Left renal cortex interstitium (tissue), 4 donors: ENCODE results near the gene SIDT2. TPM values are rescaled to one million over a fixed set of nuclear protein-coding genes. Genes with fewer than 3 reads are reported as not detected.
"Not testable (repeated sequence)": the region's sequence is repeated elsewhere in the genome, so short reads cannot be mapped to it uniquely, and the experiment has no call there.

ENCODE experiments used
- DNase-seq, 4 donors: peaks; one replicate each; pipeline ENCODE4 v3.0.0-alpha.2; 2013; ENCODE audit warnings: low read depth in 4 of 4, low spot score in 2 of 4, missing footprints in 1 of 4
- polyA plus RNA-seq, 4 donors: library from polyadenylated mRNA; unstranded; fragments of 120-200 nt; gene quantifications; one replicate each; pipeline ENCODE4 v1.2.1, GENCODE V29; 2013; ENCODE audit not compliant: insufficient read length in 4 of 4

SIDT2 gene
- polyA plus RNA-seq, 4 donors, result 36.9 to 56.2 (median 44.1) TPM

DNA sequence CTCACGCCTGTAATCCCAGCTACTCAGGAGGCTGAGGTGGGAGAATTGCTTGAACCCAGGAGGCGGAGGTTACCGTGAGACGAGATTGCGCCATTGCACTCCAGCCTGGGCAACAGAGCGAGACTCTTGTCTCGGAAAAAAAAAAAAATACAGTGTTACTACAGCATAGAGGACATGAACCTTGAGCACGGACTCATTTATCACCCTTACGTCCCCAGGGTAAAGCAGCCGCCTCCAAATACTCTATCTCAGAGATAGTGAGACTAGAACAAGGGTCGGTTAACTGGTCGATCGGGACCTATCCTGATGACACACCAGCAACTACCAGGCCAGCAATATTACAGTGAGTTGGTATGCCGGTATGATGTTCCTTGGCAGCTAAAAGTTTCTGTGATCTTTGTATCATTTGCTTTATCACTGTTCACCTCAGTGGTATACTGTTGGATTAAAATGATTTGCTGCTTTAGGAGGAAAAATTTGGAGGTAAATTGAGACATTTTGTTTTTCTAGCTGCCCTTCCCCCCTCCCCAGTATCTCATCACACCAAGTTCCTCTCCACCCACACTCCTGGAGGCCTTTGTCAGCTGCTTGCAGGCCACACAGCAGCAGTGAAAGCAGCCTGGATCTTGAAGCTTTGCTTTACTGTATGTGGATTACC is 7.0 kb upstream of the SIDT2 start:
- no peak for DNase-seq

DNA sequence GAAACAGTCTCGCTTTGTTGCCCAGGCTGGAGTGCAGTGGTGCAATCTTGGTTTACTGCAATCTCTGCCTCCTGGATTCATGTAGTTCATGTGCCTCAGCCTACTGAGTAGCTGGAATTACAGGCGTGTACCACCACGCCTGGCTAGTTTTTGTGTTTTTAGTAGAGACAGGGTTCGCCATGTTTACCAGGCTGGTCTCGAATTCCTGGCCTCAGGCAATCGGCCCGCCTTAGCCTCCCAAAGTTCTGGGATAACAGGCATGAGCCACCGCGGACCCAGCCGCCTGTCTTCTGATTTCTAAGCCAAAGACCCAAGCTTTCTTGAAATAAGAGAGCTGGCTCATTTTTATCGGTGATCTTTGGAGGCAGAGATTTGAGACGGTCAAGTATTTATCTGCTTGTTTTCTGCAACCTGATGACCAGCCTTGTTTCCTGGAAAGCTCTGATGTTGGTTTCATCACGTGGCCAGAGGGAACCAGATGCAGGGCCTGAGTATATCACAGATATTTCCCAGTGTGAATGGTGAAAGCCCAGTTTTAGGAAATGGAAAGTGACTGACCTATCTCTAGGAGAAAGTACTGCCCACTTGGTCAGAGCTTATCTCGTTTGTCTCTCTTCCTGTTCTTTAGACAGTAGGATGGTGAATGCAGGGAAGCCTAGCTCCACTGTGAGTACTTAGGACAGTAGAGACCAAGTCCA is 5.7 kb upstream of the SIDT2 start:
- DNase-seq, result no peak

DNA sequence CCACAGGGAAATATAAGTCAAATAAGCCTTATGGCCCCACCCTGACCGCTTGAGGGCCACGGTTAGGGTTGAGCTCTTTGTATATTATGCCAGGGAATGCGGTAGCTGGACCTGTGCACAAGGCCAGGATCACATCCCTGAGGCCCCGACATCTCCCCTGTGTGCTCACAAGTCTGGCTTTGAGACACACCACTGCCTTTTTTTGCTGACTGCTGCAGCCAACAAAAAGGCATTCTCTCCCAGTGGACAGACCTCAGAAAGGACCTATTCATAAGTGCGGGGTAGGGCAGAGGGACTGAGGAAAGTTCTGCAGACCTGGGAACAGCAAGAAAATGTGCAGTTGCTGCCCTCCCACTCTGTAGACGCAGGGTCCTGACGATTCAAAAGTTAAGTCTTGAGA is 3.4 kb upstream of the SIDT2 start:
- no peak for DNase-seq

DNA sequence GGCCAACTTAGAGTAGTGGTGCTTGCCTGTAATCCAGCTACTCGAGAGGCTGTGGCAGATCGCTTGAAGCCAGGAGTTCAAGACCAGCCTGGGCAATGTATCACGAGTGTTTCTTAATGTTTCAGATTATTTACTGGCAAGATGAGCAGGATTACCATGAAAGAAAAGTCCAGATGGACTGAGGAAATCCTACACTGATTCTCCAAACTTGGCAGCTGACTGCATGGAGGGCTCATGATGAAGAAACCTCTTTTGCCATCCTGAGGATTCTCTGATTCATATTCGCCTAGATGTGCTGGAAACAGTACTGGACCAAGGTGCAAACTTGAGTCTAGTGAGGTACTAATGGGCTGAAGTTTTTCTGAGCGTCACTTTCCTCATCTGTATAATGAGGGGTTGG is 2.8 kb upstream of the SIDT2 start:
- no peak for DNase-seq

DNA sequence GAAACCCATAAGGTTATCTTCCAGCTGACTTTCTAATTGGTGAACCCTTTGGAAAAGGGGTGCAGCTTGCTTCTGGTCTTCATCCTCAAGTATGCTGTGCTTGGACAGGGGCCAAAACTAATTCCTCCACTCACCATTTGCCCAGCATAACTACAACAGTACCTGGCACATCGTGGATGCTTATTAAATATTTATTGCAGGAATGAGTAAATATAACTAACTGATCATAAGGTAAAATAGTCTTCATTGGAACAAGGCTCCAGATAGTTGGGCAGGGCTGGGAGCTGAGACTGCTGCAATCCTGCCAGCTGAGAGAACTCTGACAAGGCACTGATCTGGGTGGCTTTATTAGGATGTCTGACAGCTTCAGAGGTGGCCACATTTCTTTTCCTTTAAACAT is 2.4 kb upstream of the SIDT2 start:
- DNase-seq, result no peak

DNA sequence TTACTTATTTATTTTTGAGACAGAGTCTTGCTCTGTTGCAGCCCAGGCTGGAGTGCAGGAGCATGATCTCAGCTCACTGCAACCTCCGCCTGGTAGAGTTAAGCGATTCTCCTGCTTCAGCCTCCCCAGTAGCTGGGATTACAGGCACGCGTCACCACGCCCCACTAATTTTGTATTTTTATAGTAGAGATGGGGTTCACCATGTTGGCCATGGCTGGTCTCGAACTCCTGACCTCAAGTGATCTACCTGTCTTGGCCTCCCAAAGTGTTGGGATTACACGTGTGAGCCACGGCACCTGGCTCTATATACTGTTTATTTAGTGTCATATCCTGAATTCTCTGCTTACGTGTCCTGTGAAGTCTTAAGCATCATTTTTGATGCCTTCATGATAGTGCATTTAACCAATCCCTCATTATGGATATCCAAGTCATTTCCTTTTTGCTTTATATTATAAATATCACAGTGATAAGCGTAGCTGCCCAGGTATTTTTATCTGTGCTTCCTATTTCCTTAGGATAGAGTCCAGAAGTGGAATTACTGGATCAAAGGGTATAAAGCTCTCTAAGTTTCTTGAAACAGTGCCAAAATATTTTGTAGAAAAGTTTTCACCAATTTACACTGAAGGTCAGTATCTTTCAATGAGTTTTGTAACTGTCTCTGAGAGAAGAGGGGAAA is 871 bp upstream of the SIDT2 start:
- no peak for DNase-seq

DNA sequence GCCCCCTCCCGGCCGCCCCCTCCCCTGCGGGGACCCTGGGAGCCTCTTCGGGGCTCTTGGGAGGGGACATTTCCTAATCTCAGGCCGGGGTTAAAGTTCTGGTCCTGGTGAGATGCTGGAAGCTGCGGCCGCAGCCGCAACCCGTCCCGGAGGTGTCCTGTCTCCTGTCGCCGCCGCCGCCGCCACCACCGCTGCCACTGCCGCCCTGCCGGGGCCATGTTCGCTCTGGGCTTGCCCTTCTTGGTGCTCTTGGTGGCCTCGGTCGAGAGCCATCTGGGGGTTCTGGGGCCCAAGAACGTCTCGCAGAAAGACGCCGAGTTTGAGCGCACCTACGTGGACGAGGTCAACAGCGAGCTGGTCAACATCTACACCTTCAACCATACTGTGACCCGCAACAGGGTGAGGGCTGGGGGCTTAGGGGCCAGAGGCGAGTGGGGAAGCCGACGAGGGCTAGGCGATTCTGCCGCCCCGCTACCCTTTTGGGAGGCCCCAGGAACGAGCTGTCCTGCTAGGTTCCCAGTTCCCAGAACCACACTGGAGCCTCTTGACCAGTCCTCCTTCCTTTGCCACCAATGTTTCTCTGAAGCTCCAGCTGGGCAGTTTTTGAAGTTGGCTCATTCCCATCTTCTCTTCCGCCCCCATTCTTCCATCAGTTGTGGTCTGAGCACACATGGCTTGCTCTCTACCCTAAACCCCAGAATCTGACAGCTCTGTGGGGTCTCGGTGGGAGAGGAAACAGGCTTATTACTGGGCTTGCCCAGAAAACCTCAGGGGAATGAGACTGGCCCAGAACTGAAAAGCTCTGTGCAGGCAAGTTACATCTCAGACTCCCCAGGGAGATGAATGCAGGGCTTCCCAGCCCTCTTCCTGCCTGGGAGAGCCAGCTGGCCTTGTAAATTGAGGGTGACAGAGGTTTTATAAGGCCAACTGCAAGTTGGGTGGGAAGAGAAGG is 781 bp downstream of the SIDT2 start:
- no peak for DNase-seq

DNA sequence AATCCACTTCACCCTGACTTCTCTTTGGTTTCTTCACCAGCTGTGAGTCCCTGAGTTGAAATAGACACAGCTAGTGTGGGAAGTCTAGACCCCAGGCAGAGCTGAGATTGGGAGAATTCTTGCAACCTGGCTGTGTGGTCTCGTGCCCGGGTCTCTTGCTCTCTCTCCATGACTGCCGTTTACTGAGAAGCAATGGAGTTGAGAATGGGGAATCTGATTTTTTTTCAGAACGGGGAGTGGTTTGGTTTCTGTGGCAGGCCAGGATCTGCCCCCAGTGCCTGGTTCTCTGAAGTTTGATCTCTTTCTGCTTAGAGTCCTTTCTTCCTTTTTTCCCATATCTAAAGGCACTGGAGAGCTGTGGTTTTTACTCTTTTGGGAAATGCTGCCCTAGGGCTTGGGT is 1.5 kb downstream of the SIDT2 start:
- no peak for DNase-seq

DNA sequence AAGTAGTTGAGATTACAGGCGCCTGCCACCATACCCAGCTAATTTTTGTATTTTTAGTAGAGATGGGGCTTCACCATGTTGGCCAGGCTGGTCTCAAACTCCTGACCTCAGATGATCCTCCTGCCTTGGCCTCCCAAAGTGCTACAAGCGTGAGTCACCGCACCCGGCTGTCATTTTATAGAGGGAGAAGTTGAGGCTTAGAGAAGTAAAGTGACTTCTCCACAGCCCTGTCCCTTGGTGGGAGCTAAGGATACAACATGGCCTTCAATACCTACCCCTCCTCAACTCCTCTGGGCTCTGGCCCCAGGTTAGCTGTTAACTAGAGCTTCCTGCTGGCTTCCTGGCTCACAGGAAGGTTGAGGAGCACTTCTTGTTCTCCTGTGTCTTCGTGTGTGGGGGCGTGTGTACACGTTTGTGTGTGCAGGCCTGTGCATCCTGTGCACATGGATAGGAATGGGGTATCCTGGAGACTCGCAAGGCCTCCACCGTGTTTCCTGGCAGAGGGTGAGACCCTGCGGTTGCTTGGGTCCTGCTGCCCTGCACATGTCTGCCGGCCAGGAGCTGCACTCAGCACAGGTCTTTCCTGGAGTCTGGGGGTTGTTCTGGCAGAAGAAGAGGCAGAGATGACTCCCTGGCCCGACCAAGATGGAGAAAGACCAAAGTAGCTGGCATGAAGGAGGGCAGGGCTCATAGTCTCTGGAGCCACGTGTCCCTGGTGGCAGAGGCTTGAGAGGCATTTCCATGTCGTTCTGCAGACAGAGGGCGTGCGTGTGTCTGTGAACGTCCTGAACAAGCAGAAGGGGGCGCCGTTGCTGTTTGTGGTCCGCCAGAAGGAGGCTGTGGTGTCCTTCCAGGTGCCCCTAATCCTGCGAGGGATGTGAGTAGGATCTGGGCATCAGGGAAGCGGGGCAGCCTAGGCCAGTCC is 2.4 kb downstream of the SIDT2 start:
- DNase-seq, result no peak

DNA sequence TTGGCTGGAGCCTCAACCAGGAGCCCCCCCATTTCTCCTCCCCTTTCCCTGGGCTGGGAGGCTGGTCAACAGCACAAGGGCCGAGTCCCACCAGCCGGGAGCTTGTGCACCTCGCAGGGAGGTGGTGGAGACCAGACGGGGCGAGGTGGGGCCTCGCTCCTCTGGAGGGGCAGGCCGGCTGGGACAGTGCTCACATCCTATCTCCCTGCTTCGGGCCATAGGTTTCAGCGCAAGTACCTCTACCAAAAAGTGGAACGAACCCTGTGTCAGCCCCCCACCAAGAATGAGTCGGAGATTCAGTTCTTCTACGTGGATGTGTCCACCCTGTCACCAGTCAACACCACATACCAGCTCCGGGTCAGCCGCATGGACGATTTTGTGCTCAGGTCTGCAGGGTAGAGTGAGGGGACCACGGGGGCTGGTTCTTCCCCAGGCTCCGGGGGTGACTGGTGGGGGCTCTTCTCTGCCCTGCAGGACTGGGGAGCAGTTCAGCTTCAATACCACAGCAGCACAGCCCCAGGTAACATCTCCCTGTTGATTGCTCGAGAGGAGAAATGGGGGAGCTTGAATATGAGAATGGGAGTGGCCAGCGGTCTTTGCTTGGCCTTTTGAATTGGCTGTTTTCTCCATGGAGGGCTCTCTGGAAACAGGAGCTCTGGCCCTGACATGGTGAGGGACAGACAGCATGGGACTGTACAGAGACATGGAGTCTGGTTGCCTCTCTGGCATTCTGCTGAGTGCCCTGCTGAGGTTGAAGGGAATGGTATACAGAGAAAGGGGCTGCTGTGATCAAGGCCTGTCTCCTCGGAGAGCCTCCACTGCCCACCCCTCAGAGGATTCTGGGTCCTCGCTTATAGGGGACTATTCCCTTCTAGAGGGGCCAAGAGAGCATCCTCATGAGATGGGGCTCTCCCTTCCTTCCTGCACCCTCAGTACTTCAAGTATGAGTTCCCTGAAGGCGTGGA is 3.3 kb downstream of the SIDT2 start:
- DNase-seq, result no peak

DNA sequence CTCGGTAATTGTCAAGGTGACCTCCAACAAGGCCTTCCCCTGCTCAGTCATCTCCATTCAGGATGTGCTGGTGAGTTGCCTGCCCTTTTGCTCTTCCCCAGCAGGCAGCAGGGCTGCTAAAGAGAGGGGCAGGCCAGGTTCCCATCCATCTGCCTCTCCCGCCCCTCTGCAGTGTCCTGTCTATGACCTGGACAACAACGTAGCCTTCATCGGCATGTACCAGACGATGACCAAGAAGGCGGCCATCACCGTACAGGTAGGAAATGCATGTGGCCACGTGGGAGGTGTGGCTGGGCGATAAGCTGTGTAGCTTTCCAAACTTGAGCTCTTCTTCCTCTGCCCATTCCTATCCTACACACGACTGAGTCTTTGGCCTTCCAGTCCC is 4.0 kb downstream of the SIDT2 start:
- DNase-seq, result no peak

DNA sequence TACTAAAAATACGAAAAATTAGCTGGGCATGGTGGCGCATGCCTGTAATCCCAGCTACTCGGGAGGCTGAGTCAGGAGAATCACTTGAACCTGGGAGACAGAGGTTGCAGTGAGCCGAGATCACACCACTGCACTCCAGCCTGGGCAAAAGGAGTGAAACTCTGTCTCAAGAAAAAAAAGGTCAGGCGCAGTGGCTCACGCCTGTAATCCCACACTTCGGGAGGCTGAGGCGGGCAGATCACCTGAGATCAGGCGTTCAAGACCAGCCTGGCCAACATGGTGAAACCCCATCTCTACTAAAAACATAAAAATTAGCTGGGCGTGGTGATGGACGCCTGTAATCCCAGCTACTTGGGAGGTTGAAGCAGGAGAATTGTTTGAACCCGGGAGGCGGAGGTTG is 4.6 kb downstream of the SIDT2 start:
- DNase-seq, result not testable (repeated sequence)

DNA sequence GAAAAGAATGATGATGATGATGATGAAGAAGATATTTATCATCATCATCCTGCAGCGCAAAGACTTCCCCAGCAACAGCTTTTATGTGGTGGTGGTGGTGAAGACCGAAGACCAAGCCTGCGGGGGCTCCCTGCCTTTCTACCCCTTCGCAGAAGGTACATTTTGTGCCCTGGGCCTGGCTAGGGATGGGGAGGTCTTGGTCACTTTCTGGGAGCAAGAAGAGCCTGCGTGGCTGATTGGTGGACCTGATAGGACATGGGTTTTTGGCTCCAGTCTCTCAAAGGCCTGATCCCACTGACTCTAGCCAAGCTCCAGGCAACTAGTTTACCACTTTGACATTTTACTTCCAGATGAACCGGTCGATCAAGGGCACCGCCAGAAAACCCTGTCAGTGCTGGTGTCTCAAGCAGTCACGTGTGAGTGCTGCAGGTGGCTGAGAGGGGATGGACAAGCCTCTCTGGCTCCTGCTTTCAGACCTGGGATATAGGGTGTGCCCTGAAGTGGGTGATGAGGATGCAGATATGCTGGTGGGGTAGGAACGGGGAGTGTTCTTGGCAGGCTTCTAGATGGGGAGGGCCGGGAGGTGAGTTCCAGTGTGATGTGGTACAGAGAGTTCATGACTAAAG is 5.3 kb downstream of the SIDT2 start:
- DNase-seq, result no peak

DNA sequence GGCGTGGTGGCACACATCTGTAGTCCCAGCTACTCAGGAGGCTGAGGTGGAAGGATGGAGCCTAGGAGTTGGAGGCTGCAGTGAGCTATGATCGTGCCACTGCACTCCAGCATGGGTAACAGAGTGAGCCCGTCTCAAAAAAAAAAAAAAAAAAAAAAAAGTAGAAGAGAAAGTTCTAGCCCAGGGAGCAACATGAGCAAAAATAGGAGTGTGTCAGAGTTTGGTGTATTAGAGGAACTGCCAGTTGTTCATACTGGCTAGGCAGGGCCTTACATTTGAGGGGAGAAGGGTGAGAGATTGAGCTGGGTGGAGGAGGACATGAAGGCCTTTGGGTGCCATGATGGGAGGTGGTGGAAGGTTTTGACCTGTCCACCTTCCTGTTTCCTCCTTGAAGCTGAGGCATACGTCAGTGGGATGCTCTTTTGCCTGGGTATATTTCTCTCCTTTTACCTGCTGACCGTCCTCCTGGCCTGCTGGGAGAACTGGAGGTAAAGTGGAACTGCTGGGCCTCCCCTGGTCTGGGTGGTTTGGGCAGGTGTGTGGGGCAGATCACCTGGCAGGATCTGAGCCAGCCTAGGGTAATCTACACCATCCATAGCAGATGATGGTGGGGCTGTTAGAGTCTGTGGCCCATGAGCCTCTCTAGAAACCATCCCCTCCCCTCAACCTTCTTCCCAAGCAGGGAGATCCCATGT is 7.3 kb downstream of the SIDT2 start:
- no peak for DNase-seq

DNA sequence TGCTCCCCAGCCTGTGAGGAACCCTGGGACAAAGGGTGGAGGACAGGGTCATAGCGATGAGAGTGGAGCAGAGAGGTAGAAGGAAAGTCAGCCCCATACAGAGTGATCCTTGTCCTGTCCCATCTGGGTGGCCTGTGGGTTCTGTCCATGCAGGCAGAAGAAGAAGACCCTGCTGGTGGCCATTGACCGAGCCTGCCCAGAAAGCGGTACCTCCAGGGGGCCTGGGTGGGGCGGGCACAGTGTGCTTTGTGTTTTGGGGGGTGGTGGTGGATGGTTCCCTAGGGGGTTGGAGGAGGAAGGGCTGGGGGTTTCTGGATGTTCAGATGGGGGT is 7.9 kb downstream of the SIDT2 start:
- no peak for DNase-seq

DNA sequence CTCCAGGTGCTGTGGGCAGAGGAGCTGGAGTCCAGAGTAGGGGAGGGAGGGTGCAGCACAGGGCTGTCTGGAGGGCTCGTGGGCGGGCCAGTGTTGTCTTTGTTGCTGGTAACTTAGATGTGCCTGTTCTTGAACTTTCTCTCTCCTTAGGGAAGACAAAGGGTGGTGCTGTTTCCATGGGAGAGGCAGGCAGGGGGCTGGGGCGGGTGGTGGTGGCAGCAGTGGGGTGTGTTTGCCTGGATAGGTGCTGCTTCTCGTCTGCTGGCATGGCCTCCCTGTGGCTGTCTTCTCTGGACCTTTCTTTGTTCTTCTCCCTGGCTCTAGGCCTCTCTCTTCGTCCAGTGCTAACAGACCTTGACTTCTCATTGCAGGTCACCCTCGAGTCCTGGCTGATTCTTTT is 8.5 kb downstream of the SIDT2 start:
- DNase-seq, result no peak

DNA sequence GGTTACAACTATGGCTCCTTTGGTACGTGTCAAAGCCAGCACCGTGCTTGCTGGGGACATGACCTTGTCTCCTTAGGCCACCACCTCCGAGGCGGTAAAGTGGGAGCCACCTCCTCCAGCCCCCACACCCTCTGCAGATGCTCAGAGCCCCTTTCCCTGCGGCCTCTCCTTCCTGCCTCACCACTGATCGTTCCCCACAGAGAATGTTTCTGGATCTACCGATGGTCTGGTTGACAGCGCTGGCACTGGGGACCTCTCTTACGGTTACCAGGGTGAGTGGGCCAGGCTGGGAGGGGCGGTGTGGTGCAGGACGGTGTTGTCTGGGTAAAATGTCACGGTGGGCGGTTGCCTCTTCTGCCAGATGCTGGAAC is 8.9 kb downstream of the SIDT2 start:
- DNase-seq, result no peak
